Frontal cortex (tissue), 4 donors: ENCODE data around the gene ALG12. TPM values are rescaled to one million over a fixed set of nuclear protein-coding genes. Genes with fewer than 3 reads are reported as not detected.

Source experiments
- DNase-seq, 2 donors: peaks; one replicate each; pipeline ENCODE4 v3.0.0; 2012; ENCODE audit warnings: low spot score in 2 of 2
- FAIRE-seq: peaks from 2 replicates; lab custom pipeline; 2012; peaks lifted over from hg19 to GRCh38; lab: Jason Lieb, UNC
- total RNA-seq: library from RNA; depleted of rRNA; stranded (reverse); fragments of >200 nt; gene quantifications from one replicate; pipeline ENCODE4 v1.2.3, GENCODE V29; 2014
- donor health status: control.
- donor health status: control.
- donor health status: control.

The ALG12 gene
- total RNA-seq, 1 donor from 2014 or later, result 8.6 TPM

DNA sequence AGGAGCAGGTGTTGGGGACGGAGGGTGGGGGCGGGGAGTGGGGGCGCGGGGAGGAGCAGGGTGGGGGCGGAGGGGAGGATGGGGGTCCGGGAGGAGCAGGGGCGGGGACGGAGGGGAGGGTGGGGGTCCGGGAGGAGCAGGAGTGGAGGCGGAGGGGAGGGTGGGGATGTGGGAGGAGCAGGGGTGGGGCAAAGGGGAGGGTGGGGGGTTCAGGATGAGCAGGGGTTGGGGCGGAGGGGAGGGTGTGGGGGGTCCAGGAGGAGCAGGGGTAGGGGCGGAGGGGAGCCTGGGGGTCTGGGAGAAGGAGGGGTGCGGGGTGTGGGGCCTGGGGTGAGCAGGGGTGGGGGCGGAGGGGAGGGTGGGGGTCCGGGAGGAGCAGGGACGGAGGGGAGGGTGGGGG, 17.3 kb upstream of the ALG12 start:
- FAIRE-seq, result no peak
- no peak for DNase-seq

DNA sequence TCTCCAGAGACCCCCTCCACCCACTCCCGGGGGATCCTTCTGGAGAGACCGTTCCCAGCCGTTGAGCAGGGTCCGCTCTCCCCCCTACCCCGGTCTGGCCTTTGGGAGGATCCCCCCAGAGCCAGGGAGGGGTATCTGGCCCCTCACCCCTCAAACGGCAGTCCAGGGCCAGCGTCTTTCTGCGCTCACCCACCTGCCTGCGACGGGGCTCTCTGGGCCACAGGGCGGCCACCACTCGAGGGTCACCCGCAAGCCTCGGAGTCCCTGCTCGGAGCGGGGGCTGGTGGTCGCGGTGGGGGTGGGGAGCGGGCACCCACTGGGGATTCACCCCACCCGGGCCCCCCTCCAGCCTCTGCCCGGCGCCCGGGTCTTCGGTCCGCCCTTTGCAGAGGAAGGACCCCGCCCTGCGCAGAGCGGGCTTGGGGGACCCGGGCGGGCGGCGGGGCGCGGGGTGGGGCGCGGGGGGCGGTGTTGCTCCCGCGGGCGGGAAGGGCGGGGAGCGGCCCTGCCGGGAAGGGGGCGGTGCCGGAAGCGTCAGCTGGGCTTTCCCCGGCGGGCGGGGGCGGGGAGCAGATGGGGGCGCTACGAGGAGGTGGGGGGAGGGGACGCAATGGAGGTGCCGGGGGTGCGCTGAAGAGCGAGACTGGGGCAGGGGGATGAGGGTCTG, 16.8 kb upstream of the ALG12 start:
- peak; percentile 78 to 82 for DNase-seq
- no peak for FAIRE-seq

DNA sequence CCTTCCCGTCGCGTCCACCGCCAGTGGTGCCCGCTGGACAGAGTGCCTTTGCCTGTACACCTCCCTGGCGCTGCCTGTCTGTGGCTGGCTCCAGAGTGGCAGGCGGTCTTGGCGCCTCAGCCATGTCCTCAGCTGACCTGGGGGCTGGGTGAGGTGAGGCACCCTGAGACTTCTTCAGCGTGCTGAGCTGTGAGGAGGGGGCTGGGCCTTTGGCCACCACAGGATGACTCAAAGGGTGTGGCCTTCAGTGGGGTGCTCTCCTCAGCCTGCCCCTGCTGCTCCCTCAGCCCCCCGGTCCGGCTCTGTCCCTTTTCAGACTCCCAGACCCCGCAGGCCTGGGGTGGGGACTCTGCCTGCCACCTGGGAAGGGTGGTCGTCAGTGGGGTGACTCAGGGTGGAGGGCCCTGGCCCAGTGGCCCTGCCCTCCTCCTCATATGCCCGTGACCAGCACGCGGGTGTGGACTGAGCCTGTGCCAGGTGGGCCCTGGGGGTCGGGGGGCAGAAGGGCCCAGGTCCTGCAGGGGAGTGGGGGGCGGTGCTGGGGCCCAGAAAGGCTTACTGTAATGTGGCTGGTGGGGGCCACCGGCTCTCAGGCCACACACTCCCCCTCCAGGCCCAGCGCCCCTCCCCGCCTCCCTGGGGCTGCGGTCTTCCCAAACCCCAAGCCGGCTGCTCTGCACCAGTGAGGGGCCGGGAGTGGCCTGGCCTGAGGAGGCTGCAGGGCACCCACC, 16.1 kb upstream of the ALG12 start:
- DNase-seq (no peak), FAIRE-seq (no peak)

DNA sequence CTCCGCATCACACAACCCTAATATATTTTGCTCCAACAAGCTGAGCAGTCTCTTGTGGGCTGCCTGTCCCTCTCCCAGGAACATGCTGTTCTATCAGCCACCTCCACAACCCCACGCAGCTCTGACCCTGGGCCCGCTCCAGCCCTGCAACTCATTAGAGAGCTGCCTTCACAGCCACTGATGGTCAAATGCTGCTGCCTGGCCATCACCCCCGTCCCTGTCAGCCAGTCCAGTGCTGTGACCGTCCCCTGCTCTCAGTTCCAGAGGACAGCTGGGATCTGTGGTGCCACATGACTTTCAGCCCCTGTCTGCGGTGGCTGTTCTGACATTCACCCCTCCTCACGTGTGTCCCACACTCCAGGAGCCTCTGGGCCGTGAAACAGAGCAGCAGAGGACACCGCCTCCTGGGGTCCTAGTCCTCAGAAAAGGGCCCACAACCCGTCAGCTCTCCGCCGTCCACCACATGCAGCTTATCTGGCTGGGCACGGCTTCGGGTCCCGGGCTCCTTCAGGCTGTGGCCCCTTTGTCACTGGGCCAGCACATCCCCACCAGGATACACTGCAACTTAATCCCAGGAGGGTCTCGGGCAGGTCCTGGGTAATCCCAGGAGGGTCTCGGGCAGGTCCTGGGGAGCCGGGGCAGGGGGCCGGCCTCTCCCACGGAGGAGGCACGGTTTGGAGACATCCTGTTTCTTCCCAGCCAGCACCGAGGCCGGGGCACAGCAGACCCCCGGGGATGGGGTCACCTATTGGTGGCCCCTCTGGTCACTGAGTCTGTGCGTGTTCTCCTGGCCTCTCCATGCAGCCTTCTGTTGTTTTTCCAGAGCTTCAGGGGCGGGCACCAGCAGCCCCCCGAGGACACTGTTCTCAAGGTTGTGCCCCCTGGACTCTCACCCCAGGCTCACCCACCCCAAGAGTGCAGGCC, 15.3 kb upstream of the ALG12 start:
- DNase-seq (no peak), FAIRE-seq (no peak)

DNA sequence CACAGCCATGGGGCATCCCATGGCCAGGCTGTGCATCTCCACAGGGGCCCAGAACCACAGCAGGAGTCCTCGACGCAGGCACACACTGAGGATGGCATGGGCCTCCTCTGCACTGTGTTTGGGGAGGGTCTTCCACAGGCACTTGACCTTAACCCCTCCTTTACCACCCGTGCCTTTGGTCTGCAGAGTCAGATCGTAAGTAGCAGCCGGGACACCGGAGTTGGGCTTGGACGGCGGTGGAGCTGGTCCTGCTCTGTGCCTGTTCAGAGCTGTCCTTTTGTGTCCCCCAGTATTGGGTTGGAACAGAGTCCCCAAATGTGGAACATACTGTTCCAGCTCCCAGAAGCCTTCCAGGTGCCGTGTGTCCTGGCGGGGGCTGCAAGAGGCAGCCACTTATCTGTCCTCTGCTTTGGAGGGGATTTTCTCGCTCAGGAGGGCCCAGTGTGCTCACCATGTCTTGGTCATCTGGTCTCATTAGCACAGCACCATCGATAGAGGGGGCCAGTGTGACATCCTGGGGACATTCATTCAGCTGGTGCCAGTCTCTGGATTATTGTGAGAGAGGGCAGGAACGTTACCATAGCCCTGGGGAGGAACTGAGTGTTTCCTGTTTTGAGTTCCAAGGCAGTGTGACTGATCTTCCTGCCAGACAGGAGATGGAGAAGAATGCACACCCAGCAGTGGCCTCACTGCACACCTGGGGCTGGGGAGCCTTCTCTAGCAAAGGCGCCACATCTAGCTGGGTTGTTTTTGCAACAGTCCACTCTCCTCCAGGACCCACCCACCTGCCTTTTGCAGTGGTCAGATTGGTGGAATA, 12.6 kb upstream of the ALG12 start:
- FAIRE-seq, result peak; percentile 19

DNA sequence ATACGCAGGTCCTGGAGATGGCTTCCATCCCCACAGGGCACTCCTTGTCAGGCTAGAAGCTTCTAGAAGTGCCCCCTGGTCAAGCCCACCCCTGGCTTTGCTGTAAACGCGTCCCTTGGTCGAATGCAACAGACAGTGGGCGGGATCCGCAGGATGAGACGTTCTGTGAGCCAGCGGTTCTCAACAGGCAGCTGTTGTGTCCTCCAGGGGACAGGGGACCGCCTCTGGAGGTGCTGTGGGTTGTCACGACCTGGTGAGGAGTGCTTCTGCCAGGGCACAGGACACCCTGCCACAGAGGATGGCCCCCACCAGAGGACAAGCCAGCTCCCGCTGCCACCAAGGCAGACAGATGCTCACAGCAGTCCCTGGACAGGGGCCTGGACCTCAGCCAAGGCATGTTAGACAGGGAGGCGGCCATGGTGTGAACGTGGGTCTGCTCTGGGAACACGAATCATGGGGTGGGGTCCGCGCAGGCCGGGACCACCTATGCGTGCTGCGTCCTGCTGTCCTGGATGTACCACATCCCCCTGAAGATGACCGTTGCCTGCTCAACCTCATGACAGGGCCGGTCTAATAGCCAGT, 11.8 kb upstream of the ALG12 start:
- DNase-seq, result no peak
- FAIRE-seq, result no peak

More for the DNA sequence above, 12.6 kb upstream of the ALG12 start:
- peak; percentile 82 to 84 for DNase-seq

DNA sequence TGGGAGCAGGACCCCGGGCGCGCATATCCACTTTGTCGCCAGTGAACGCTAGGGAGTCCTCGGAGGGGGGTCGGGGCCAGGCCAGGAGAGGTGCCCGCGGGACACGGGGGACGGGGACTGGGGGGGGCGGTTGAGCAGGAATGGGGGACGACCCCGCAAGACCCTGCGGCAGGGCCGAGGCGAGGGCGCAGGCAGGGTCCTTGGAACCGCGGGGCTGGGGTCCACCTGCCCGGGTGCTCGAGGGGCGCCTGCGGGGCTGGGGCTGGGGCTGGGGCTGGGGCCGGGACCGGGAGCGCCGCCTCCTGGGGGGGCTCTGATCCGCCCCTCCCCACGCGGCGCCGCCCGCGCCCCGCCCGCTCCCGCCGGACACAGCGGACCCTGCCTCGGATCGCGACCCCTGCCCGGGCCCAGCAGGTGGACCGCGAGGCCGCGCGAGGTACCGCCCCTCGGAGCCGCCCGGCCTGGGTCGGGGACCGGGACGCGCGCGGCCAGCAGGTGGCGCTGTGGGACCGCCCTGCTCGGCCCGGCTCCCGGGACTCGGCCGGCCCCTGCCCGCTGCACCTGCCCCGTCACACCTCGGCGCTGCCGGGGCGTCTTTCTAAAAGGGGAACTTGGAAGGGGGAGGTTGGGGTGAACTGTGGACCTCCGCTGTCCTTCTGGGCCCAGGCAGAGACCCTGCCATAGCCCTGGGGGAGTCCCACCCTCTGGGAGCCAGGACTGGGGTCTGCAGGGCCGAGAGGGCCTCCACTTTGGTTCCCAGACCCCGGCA, 11.2 kb upstream of the ALG12 start:
- FAIRE-seq (no peak), DNase-seq (peak; percentile 88 to 90)

DNA sequence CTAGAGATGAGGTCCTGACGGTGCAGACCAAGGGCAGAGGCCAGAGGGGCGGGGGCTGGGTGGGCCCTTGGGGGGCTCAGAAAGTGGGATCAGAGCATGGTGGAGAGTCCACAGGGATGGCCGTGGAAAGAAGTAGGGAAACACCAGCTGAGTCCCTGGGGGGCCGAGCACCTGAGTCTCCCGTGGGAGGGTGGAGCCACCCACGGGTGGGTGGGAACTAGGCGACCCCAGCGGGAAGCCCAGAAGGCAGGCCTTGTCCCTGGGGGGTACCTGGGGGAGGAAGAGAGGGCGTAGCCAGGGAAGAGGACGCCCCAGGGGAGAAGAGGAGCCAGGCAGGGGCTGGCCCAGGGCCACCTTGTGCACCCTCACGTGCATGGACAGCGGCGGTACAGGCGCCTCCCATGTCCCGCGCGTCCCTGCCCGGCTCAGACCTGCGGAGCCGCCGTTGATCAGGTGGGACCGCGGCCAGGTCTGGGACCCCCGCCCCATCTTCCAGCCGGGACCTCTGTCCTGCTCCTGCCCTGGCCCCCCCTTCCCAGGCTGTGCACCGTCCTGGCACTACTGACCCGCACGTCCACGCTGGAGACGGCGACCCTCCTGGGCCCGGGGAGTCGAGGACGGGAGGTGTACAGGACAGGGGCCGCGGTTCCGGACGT, 10.4 kb upstream of the ALG12 start:
- no peak for FAIRE-seq
- DNase-seq, result no peak

DNA sequence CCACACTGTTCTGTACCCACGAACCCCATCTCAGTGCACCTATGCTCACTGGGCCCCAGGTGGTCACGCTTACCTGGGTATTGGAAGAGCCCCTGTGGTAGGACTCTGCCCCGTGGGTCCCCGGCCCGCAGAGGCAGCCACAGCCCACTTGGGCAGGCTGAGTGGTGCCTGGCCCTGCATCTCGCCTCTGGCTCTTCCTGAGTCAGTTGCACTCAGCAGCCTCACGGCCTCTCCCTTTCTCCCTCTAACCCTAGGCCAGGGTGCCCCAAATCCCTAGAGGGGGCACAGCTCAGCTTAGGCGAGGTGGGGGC, 9.9 kb upstream of the ALG12 start:
- FAIRE-seq (no peak), DNase-seq (no peak)

DNA sequence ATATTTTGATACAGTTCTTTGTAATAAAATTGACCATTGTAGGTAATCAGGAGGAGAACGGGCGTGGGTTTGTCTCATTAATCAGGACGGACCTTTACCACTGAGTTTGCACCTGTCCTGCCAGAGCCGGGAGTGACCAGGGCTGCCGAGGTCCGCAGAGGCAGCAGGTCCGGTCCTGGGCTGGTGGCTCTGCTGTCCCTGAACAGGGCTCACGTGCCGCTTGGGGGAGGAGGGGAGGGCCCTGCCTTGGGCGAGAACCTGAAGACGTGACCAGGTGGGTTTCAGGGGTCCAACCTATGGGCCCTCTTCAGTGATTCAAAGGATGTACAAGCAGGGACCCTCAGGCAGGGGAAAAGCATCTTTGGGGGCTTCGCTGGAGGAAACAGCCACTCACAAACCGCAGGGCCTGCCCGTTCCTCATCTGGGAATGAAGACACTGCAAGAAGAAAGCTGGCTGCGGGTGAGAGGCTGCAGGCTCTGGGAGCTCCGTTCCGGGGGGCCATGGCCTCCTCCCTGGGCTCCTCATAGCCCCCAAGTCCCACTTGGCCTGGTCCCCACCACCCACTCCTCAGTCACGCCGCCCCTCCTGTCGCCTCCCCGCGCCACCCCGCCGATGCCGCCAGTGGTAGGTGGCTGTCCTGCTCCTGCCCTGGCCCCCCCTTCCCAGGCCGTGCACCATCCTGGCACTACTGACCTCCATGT, 9.4 kb upstream of the ALG12 start:
- FAIRE-seq, result no peak
- DNase-seq, result no peak

DNA sequence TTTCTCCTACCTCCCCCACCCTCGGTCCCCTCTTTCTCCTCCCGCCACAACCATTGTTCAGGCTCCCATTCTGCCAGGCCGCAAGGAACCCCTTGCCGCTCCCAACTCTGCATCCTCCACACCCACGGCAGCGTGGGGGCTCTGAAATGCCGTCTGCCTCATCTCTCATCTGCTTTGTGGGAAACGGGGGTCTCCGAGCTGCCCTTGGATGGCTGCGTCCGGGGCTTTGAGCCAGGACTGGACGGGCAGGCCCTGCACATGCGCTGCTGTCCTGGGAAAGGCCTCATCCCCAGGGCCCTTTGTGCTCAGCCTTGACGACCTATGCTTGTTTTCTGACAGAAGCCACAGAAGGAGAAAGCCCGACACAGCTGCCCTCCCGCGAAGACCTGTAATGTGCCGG, 8.7 kb upstream of the ALG12 start:
- DNase-seq (no peak), FAIRE-seq (no peak)

DNA sequence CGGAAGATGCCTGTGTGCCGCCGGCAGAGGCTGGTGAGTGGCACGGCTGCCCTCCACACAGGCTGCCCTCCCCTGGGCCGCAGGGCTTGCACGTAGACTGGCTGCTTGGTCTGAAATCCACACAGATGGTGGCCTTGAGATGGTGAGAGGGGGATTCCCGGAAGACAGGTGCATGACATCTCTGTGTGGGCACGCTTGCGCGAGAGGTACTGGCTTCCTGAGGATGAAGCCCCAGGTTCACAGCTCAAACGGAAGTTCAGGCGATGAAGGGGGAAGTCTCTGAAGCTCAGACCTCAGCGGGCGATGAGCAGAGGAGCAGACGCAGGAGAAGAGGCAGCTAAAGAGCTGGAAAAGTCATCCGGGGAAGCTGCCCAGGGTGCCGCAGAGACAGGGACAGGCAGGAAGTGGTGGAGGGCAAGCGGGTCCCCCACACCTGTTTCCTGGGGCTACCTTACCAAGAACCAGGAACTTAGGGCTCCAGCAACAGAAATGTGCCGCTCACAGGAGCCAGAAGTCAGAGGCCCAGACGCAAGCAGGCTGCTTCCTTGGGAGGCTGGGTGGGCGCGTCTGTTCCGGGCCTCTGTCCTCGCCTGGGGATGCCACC, 7.4 kb upstream of the ALG12 start:
- no peak for DNase-seq
- FAIRE-seq, result no peak

DNA sequence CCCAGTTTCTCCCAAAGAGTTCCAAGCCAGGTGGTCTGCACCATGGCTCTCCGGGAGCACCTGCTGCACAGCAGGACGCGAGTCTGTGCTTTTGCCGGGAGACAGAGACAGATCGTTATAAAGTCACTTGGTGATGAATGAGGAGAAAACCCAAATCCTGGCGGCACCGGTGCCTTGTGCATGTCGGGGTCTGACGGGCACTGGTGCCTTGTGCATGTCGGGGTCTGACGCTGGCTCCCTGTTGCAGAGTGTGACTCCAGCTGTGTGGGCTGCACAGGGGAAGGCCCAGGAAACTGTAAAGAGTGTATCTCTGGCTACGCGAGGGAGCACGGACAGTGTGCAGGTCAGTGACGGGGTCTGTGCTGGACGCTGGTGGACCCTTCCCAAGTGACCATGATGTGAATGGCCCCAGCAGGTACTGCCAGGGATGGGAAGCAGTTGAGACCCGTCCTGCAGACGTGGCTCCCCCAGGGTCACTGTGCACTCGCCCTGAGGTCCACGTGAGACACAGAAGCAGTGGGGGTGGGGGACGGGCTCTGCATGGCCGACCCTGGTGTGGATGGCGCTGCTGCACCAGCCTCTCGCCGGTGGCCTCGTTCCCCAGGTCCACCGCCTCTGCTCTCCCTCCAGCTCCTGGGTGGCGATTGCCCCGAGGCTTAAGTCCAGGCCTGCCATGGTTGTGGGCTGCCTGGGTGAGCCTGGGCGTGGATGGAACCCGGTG, 6.0 kb upstream of the ALG12 start:
- FAIRE-seq (no peak), DNase-seq (no peak)

DNA sequence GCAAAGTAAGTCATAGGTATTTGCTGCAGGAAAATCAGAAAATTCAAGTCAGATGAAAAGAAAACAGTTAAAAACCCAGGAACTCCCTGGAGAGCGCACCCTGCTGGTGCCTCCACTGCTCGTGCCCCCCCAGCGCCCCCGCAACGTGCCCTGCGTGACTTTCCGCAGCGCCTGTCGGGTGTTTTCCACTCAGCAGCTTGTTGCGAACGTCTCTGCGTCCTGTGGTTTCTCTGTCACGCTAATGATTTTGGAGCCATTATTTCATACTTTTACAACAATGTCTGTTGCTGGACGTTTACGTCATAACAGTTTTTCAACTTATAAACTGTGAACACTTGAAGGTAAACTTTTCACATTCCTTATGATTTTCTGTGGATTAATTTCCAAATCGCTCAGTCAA, 5.2 kb upstream of the ALG12 start:
- FAIRE-seq, result no peak

DNA sequence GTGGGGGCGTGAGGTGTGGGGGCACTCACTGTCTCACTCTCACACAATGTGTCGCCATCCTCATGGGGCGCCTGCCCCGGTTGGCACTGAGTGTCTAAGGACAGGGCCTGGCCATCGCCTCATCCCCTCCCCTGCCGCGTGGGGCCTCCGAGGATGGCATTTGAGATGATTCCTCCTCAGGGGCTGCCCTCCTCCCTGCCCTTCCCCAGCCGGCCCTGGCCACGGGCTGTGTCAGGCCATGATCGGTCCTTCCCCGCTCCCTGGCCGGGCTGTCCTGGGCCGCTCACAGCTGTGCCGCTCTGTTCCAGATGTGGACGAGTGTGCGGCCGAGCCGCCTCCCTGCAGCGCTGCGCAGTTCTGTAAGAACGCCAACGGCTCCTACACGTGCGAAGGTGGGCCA, 4.7 kb upstream of the ALG12 start:
- no peak for FAIRE-seq
- no peak for DNase-seq

More for the DNA sequence above, 5.2 kb upstream of the ALG12 start:
- DNase-seq, result no peak

DNA sequence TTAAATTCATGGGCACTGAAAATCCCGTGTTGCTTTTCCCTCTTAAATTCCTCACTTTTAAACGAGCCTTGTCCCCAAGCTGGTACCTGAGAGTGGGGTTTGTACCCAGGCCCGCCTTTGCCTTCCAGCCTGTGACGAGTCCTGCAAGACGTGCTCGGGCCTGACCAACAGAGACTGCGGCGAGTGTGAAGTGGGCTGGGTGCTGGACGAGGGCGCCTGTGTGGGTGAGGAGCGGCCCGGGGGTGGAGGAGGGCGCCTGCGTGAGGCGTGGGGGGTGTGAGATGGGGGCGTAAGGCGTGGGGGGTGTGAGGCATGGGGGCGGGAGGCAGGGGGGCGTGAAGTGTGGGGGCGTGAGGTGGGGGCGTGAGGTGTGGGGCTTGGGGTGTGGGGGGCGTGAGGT, 4.2 kb upstream of the ALG12 start:
- FAIRE-seq, result no peak
- no peak for DNase-seq
